ENCODE data around the gene RELN.

DNA sequence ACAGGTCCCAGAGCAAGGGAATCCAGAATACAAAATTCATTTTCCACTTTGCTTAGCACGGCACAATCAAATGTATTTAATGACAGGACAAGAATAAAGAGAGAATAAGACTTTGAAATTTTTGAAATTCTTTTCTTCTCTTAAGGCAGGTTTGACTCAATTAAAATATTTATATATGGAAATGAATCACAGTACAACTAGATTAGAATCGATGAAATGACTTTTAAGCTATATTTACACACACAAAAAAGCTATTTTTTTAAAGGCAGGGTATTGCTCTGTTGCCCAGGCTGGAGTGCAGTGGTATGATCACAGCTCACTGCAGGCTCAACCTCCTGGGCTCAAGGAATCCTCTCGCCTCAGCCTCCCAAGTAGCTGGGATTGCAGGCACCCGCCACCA, 278.0 kb downstream of the RELN start:
- no peak for TF ChIP-seq ZBTB8A (tag by site-specific recombination; IDR thresholded peaks at IDR 0.05)
- TF ChIP-seq, protein P1, sequence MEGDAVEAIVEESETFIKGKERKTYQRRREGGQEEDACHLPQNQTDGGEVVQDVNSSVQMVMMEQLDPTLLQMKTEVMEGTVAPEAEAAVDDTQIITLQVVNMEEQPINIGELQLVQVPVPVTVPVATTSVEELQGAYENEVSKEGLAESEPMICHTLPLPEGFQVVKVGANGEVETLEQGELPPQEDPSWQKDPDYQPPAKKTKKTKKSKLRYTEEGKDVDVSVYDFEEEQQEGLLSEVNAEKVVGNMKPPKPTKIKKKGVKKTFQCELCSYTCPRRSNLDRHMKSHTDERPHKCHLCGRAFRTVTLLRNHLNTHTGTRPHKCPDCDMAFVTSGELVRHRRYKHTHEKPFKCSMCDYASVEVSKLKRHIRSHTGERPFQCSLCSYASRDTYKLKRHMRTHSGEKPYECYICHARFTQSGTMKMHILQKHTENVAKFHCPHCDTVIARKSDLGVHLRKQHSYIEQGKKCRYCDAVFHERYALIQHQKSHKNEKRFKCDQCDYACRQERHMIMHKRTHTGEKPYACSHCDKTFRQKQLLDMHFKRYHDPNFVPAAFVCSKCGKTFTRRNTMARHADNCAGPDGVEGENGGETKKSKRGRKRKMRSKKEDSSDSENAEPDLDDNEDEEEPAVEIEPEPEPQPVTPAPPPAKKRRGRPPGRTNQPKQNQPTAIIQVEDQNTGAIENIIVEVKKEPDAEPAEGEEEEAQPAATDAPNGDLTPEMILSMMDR (tag by site-specific recombination; IDR thresholded peaks at IDR 0.05): no peak
- TF ChIP-seq OVOL3 (tag by site-specific recombination; IDR thresholded peaks at IDR 0.05): no peak
- TF ChIP-seq TRIM28 (IDR thresholded peaks at IDR 0.05; ENCODE audit: borderline replicate concordance, low read length): no peak
- TF ChIP-seq, protein P2, sequence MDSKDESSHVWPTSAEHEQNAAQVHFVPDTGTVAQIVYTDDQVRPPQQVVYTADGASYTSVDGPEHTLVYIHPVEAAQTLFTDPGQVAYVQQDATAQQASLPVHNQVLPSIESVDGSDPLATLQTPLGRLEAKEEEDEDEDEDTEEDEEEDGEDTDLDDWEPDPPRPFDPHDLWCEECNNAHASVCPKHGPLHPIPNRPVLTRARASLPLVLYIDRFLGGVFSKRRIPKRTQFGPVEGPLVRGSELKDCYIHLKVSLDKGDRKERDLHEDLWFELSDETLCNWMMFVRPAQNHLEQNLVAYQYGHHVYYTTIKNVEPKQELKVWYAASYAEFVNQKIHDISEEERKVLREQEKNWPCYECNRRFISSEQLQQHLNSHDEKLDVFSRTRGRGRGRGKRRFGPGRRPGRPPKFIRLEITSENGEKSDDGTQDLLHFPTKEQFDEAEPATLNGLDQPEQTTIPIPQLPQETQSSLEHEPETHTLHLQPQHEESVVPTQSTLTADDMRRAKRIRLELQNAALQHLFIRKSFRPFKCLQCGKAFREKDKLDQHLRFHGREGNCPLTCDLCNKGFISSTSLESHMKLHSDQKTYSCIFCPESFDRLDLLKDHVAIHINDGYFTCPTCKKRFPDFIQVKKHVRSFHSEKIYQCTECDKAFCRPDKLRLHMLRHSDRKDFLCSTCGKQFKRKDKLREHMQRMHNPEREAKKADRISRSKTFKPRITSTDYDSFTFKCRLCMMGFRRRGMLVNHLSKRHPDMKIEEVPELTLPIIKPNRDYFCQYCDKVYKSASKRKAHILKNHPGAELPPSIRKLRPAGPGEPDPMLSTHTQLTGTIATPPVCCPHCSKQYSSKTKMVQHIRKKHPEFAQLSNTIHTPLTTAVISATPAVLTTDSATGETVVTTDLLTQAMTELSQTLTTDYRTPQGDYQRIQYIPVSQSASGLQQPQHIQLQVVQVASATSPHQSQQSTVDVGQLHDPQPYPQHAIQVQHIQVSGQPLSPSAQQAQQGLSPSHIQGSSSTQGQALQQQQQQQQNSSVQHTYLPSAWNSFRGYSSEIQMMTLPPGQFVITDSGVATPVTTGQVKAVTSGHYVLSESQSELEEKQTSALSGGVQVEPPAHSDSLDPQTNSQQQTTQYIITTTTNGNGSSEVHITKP (tag by site-specific recombination; IDR thresholded peaks at IDR 0.05): no peak
- no peak for TF ChIP-seq ZNF133 (tag by site-specific recombination; IDR thresholded peaks at IDR 0.05)
- TF ChIP-seq, protein P3, sequence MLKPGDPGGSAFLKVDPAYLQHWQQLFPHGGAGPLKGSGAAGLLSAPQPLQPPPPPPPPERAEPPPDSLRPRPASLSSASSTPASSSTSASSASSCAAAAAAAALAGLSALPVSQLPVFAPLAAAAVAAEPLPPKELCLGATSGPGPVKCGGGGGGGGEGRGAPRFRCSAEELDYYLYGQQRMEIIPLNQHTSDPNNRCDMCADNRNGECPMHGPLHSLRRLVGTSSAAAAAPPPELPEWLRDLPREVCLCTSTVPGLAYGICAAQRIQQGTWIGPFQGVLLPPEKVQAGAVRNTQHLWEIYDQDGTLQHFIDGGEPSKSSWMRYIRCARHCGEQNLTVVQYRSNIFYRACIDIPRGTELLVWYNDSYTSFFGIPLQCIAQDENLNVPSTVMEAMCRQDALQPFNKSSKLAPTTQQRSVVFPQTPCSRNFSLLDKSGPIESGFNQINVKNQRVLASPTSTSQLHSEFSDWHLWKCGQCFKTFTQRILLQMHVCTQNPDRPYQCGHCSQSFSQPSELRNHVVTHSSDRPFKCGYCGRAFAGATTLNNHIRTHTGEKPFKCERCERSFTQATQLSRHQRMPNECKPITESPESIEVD (tag by site-specific recombination; IDR thresholded peaks at IDR 0.05): no peak
- TF ChIP-seq, protein P4, sequence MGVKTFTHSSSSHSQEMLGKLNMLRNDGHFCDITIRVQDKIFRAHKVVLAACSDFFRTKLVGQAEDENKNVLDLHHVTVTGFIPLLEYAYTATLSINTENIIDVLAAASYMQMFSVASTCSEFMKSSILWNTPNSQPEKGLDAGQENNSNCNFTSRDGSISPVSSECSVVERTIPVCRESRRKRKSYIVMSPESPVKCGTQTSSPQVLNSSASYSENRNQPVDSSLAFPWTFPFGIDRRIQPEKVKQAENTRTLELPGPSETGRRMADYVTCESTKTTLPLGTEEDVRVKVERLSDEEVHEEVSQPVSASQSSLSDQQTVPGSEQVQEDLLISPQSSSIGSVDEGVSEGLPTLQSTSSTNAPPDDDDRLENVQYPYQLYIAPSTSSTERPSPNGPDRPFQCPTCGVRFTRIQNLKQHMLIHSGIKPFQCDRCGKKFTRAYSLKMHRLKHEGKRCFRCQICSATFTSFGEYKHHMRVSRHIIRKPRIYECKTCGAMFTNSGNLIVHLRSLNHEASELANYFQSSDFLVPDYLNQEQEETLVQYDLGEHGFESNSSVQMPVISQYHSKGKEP (tag by site-specific recombination; IDR thresholded peaks at IDR 0.05): no peak
- no peak for TF ChIP-seq ZNF501 (tag by site-specific recombination; IDR thresholded peaks at IDR 0.05)
- TF ChIP-seq YY1 (tag by site-specific recombination; IDR thresholded peaks at IDR 0.05): no peak

Measured in HEK293 (cell line).